Subcutaneous adipose tissue (tissue), 4 donors: ENCODE measurements around the gene GALNT3. TPM values are rescaled to one million over a fixed set of nuclear protein-coding genes. Genes with fewer than 3 reads are reported as not detected.

Experiments
- total RNA-seq, 4 donors: library from RNA; depleted of rRNA; stranded (reverse); fragments of >200 nt; gene quantifications; one replicate each; pipeline ENCODE4 v1.1.0, GENCODE V29; 2016
- TF ChIP-seq, protein P1 (sequence below): fragments of 450-650 bp; IDR thresholded peaks from one replicate; pipeline ENCODE4 v1.5.1; 2016; ENCODE audit warnings: low read depth, mild to moderate bottlenecking, control low read depth, antibody characterized with exemption, moderate library complexity

Gene GALNT3
- total RNA-seq, 4 donors from 2014 or later, result 0.33 to 5.5 (median 3.5) TPM

DNA sequence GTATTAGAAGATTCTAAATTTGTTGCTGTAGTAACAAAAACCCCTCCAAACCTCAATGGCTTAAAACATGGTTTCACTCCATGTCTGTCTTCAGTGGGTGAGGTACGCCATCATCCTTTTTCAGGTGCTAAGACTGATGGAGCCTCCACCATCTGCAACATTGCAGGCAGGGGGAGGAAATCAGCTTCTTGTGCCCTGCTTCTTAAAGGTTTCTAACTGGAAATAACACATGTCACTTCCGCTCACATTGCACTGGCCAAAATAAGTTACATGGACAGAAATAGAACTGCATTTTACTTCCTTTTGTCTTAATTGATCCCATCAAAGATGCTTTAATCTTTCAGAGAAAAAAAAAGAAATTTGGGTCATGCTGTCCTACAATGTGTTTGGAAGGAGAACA is 94.1 kb downstream of the GALNT3 start:
- TF ChIP-seq, protein P1, sequence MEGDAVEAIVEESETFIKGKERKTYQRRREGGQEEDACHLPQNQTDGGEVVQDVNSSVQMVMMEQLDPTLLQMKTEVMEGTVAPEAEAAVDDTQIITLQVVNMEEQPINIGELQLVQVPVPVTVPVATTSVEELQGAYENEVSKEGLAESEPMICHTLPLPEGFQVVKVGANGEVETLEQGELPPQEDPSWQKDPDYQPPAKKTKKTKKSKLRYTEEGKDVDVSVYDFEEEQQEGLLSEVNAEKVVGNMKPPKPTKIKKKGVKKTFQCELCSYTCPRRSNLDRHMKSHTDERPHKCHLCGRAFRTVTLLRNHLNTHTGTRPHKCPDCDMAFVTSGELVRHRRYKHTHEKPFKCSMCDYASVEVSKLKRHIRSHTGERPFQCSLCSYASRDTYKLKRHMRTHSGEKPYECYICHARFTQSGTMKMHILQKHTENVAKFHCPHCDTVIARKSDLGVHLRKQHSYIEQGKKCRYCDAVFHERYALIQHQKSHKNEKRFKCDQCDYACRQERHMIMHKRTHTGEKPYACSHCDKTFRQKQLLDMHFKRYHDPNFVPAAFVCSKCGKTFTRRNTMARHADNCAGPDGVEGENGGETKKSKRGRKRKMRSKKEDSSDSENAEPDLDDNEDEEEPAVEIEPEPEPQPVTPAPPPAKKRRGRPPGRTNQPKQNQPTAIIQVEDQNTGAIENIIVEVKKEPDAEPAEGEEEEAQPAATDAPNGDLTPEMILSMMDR, result no peak

DNA sequence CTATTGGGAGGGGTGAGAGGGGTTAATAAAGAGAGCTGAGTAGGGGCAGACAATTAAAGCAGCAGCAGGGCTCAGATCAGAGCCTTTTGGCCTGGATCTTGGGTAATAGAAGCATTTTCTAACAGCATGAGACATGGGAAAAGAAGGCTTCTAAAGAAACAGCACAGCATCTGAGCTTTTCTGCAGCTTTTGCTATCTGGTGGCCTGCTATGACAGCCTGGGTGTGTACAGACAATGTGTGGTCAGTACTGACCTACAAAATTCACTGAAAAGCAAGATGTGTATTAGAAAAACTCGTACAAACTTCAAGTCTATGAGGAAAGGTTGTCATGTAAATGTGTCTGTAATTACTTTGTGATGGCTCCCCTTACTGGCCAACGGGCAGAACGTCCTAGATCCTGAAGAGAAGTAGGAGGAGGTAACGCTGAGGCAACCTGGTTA is 95.6 kb downstream of the GALNT3 start:
- TF ChIP-seq, protein P1, result no peak

DNA sequence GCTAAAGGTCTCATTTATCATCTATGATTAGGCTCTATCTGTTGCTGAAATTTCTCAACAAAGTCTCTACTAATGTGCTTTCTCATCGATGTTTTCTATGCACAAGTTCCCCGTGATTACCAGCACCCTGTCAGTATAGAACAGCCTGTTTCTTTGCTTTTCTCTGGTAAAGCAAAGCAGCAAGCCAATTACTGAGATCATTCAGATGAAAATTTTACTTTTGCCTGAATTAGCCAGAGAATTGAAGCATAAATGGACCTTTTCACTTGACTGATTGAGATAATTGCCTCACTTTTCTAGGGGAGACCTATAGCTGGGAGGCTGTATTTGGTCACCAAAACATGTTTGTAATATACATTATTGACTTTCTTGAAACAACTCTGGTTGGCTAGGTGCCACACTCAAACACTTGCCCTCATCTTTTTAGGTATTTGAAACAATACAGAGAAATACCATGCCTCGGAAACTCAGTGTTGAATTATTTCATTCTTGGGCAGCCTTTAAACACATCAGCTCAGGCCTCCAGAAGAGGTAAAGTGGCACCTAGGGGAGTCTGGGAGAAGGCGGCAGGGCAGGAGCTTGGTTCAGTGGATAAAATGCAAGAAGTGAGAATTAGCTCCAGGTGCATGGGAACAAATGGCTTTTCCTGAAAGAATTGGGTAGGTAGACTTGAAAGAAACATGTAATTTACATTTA is 96.2 kb downstream of the GALNT3 start:
- TF ChIP-seq, protein P1, result no peak

Other genes with a start within 250 kb of the GALNT3 start
- gene TTC21B, start 159.5 kb upstream of the GALNT3 start, total RNA-seq, result 10 to 100 TPM; 26.2 to 38.1 (median 30.7) TPM